ENCODE results near the gene ASH1L.

DNA sequence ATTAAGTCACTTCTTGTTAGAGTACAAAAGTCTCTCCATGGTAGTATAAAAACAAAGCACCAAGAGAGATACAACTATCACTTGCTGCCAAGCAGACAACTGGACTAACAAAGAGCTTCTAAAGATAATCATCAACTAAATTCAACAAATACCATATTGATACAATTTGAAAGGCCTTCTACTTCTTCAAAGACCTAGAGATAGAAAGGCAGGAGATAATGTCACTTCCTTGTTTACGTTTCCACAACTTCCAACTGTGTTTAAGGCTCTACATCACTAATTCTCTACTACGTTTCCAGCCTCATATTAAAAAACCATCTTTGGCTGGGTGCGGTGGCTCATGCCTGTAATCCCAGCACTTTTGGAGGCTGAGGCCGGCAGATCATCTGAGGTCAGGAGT lies 104.5 kb downstream of the ASH1L start:
- TF ChIP-seq, protein P1, sequence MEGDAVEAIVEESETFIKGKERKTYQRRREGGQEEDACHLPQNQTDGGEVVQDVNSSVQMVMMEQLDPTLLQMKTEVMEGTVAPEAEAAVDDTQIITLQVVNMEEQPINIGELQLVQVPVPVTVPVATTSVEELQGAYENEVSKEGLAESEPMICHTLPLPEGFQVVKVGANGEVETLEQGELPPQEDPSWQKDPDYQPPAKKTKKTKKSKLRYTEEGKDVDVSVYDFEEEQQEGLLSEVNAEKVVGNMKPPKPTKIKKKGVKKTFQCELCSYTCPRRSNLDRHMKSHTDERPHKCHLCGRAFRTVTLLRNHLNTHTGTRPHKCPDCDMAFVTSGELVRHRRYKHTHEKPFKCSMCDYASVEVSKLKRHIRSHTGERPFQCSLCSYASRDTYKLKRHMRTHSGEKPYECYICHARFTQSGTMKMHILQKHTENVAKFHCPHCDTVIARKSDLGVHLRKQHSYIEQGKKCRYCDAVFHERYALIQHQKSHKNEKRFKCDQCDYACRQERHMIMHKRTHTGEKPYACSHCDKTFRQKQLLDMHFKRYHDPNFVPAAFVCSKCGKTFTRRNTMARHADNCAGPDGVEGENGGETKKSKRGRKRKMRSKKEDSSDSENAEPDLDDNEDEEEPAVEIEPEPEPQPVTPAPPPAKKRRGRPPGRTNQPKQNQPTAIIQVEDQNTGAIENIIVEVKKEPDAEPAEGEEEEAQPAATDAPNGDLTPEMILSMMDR (IDR thresholded peaks at IDR 0.05), result no peak
- TF ChIP-seq POLR2A (IDR thresholded peaks at IDR 0.05), result no peak
